Stimulated activated CD8-positive, alpha-beta memory T cell treated with anti-CD3 and anti-CD28 coated beads, Interleukin-12 subunit alpha, Interleukin-12 subunit beta, amount 100 ng/mL, for 24 hours (primary cell): ENCODE results near the gene IFNL4.
"Not testable (repeated sequence)": the region's sequence is repeated elsewhere in the genome, so short reads cannot be mapped to it uniquely, and the experiment has no call there.

Experiments
- DNase-seq: peaks from one replicate; pipeline ENCODE4 v3.0.0-alpha.2; 2020; ENCODE audit errors: extremely low read depth

Gene IFNL4

GRCh38 chr19:39223703-39224279 is 24.9 kb downstream of the IFNL4 start:
- no peak for DNase-seq

GRCh38 chr19:39219108-39219507 is 29.5 kb downstream of the IFNL4 start:
- not testable (repeated sequence) for DNase-seq

GRCh38 chr19:39218230-39219007 is 30.2 kb downstream of the IFNL4 start:
- DNase-seq: no peak

GRCh38 chr19:39217094-39217493 is 31.6 kb downstream of the IFNL4 start:
- no peak for DNase-seq

GRCh38 chr19:39215323-39215722 is 33.3 kb downstream of the IFNL4 start:
- not testable (repeated sequence) for DNase-seq

GRCh38 chr19:39212375-39212742 is 36.3 kb downstream of the IFNL4 start:
- DNase-seq: peak; percentile 21

GRCh38 chr19:39211731-39212374 is 36.8 kb downstream of the IFNL4 start:
- no peak for DNase-seq

- DNase-seq: no peak
Observed at GRCh38 chr19:39209196-39209595, 39.5 kb downstream of the IFNL4 start.

- DNase-seq: no peak
Observed at GRCh38 chr19:39208175-39208795, 40.4 kb downstream of the IFNL4 start.

GRCh38 chr19:39207293-39207836 is 41.3 kb downstream of the IFNL4 start:
- no peak for DNase-seq

- no peak for DNase-seq
Observed at GRCh38 chr19:39206122-39206521, 42.5 kb downstream of the IFNL4 start.

- no peak for DNase-seq
Observed at GRCh38 chr19:39205449-39205764, 43.2 kb downstream of the IFNL4 start.

- DNase-seq: no peak
Observed at GRCh38 chr19:39203372-39204341, 45.0 kb downstream of the IFNL4 start, which contains the start of gene SYCN. Gene SYCN (minus strand): TSS chr19:39204263. CDS start chr19:39204254, 9 bp downstream.

GRCh38 chr19:39202998-39203355 is 45.7 kb downstream of the IFNL4 start:
- DNase-seq: no peak

- DNase-seq: no peak
Observed at GRCh38 chr19:39200803-39201115, 47.9 kb downstream of the IFNL4 start.

GRCh38 chr19:39200066-39200802 is 48.4 kb downstream of the IFNL4 start:
- DNase-seq: no peak

- no peak for DNase-seq
Observed at GRCh38 chr19:39199025-39199424, 49.6 kb downstream of the IFNL4 start.

- DNase-seq: no peak
Observed at GRCh38 chr19:39197808-39198207, 50.8 kb downstream of the IFNL4 start.

- no peak for DNase-seq
Observed at GRCh38 chr19:39196860-39197562, 51.6 kb downstream of the IFNL4 start, which contains the start of gene NCCRP1. Gene NCCRP1 (plus strand): TSS chr19:39196964. CDS start chr19:39196983, 19 bp downstream.

GRCh38 chr19:39196320-39196719 is 52.3 kb downstream of the IFNL4 start:
- DNase-seq: no peak
